GDM1 (cell line): ENCODE results near the gene LMO7.

Experiments used
- DNase-seq: peaks from one replicate; lab custom pipeline; 2025; lab: John Stamatoyannopoulos, UW

The LMO7 gene

DNA sequence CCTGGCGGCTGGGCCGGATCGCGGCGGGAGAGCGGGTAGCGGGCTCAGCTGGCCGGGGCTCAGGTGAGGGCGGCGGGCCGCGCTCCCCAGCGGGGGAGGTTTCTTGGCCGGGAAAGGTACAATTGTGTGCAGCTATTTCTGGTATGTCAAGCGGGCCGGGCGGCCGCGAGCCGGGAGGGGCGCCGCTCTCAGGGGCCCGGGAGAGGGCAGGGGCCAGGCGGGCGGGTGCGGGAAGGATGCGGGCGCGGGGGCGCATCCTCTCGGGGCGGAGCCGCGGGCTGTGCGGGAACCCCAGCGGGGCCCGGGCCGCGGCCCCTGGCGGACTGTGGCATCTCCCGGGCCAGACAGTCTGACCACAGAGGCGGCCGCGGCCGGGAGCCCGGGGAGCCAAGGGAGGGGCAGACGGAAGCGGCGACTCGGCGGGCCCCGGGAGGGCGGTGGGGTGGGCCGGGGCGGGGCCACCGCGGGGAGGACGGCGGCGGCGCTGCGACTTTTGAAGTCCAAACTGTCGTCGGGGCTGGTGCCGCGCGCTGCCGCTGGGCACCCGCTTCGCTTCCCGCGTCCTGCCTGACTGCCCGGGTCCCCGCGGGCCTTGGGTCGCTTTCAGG lies at the start of gene LMO7:
LMO7 (plus strand) TSS at position 503 of the 608 bp plus-strand sequence. CDS start 328 bp downstream, outside the sequence.
- DNase-seq = peak; percentile 54

- DNase-seq = no peak
Observed at GRCh38 chr13:75587679-75588078, 48.5 kb upstream of the LMO7 start.

- DNase-seq = no peak
Observed at GRCh38 chr13:75596657-75597182, 39.4 kb upstream of the LMO7 start.

GRCh38 chr13:75600371-75600770 lies 35.8 kb upstream of the LMO7 start:
- DNase-seq = no peak

DNA sequence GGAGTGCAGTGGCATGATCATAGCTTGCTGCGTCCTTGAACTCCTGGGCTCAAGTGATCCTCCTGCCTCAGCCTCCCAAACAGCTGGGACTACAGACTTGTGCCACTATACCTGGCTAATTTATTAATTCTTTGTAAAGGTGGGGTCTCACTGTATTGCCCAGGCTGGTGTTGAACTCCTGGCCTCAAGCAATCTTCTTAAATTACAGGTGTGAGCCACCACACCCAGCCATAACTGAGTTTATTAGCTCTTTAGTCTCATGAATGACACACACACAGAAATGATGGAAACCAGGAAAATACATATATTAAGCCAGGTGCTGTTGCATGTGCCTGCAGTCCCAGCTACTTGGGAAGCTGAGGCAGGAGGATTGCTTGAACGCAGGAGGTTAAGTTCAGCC lies 33.1 kb upstream of the LMO7 start:
- no peak for DNase-seq

- no peak for DNase-seq
Observed at GRCh38 chr13:75607447-75607846, 28.7 kb upstream of the LMO7 start.

DNA sequence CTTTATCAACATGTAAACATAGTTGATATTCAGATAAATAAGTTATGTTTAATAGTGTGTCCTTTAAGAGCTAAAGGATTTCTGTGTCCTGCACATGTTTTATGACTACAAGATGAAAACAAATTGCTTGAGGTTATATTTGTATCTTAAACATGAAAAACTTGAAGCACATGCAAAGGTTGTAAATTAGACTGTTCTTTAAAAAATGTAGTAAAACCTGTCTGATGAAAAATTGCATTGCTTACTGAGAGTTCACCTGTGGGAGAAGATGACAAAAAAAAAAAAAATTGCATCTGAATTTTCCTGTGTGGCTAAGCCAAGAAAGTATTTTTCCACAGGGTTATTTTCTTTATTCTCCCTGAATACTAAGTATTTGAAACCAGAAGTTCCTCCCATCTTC lies 25.7 kb upstream of the LMO7 start:
- DNase-seq = no peak

DNA sequence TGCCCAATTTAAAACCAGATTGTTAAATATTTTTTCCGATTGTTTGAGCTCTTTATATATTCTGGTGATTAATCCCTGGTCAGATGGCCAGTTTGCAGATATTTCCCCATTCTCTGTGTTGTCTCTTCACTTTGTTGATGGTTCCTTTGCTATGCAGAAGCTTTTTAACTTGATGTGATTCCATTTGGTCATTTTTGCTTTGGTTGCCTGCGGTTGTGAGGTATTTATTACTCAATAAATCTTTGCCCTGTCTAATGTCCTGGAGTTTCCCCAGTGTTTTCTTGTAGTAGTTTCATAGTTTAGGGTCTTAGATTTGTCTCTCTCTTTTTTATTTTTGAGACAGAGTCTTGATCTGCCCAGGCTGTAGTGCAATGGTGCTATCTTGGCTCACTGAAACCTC lies 23.8 kb upstream of the LMO7 start:
- DNase-seq = no peak

DNA sequence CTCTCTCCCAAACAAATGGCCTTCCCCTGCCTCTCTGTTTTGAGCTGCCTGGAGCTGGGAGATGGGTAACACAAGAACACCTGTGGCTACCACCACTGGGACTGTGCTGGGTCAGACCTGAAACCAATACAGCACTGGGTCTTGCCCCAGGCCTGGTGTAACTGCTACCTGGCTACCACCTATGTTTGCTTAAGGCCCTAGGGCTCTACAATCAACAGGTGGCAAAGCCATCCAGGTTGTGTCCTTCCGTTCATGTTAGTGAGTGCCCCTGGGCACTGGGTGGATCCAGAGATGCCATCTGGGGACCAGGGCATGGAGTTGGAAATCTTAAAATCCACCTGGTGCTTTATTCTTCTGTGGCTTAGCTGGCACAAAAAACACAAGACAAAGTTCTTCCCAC lies 18.9 kb upstream of the LMO7 start:
- DNase-seq = no peak

GRCh38 chr13:75618308-75618707 lies 17.8 kb upstream of the LMO7 start:
- no peak for DNase-seq

DNA sequence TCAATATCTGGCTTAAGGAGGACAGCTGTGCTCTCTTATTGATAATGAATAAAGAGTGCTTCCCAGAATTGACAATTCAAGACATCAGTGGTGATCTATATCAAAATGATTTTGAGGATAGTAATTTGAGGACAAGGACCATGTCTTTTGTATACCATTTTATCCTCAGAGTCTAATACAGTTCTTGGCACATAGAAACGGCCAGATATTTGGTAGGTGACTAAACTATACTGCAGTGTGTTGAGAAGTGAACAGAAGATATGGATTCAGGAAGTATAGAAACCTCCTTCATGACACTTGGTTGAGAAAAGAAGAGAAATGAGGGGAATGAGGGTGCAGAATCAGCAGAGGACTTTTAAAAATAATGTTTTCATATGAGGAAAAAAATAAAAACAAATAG lies 16.1 kb upstream of the LMO7 start:
- DNase-seq = no peak

DNA sequence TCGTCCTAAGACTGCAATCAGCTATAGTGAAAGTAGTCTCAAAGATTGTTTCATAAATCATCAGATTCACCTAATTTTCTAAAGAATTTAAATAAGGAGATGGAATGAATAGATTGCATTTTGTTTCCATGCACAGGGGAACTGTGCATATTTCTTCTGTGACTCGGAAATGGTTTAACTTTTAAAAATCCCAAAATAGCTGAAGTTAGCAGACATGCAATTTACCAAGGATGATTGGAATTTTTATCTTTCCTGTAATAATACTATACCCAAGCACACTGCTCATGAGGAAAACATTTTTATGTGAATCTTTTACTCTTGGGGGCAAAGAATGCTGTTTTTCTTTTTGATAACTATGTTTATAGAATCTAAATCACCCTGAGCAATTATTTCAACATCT lies 15.0 kb upstream of the LMO7 start:
- no peak for DNase-seq

DNA sequence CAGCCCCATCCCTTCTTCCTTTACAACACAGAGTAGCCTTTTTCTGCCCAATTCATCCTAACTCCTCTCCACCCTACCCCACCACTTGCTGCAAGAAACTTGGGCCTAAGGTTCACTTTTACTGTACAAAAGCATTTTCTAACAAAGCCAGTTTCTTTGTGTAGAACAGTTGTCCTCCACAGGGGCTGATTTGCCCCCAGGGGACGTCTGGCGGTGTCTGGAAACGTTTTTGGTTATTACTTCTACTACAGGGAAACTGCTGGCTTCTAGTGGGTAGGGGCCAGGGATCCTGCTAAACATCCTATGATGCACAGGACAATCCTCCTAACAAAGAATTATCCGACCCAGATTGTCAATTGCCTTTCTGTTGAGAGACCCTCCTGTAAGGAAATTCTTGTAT lies 7.3 kb upstream of the LMO7 start:
- DNase-seq = no peak

DNA sequence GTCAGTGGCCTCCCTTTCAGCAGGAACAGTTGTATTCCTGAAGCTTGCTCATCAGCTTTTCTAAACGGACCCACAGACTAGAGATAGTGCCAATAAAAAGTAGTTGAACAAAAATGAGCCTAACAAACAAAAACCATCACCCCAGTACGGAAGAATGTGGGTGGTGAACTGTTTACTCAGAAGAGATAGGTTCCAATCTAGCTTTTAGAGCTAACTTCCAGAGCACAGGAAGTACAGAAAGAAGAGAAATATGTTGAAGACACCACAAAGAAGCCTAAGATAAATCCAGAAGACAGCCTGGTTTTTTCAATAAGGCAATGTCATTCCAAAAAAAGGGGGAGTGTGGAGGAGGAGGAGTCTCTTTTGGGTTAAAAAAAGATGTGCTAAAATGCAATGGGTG lies 2.8 kb upstream of the LMO7 start:
- DNase-seq = no peak

DNA sequence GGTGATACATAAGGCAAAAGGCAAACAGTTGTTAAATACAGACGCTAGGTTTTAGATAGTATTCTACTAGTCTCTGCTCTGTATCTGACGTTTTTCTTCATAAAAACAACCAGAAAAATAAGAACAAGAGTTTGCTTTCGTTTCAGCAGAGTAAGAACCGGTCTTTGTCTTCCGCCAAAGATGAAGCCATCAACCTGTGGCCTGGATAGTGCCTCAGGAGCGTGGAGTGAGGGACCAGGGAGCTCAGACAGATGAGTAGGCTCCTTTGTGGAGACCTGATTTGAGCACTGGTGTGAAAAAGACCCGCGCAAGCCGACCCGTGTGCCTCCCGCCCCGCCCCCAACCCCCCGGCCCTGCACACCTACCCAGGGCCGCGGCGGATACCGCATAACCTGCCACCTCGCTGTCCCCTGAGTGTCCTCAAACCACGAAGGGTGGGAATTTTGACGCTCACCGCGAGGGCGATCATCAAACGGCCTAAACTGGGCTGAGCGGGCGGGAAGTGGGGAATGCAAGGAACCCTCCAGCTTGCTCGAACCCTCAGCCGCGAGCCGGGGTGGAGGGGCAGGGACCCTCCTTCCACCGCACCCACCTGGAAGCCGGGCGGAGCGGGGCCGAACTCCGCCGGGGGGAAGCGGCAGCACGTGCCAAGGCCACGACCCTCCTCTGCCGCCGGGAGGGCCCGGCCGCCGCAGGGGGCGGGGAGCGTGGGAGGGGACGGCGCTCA lies 866 bp upstream of the LMO7 start:
- DNase-seq = no peak

GRCh38 chr13:75636436-75637180 lies 478 bp downstream of the LMO7 start:
- peak; percentile 54 for DNase-seq

DNA sequence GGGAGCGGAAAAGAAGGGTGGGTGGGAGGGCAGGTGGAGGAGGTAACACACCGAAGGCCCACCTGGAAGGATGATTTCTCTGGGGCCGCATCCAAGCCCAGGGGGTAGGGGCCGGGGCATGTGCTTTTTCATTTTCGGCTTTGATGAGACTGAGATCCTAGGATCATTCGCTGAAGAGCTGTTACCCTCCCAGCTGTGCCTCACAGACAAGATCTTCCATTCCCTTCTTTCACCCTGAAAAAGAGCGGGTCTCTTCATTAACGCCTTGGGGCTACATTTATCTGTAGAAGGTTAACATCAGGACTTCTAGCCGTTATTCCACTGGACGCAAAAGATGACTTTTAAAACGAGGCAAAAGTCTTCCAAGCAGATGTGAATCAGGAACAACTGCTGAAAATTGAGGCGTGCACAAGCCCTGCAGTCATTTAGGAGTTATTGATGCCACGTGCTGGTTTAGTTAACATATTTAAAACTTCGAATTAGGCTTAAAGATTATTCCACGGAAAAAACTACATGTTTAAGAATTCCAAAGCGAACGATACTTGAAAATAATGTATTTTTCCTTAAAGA lies 1.1 kb downstream of the LMO7 start:
- no peak for DNase-seq

- no peak for DNase-seq
Observed at GRCh38 chr13:75639454-75639853, 3.3 kb downstream of the LMO7 start.

- DNase-seq = no peak
Observed at GRCh38 chr13:75641026-75641425, 4.9 kb downstream of the LMO7 start.

DNA sequence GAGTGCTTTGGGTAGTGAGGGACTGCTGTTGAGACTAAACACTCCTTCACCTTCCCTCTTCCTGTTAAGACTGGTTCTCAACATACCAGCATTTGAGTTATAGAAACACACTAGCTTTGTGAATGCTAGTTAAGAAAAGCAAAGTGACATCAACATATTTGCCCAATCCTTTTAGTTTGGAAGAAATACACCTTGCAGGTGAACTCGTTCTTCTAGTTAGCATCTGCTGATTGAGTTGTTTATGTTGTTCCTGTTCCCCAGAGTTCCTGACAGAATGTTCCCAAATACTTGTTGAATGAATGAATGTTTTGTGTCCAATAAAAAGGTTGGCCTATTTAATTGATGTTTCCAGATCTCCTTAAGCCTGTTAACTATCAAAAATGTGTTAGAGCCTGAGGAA lies 7.1 kb downstream of the LMO7 start:
- DNase-seq = no peak

DNA sequence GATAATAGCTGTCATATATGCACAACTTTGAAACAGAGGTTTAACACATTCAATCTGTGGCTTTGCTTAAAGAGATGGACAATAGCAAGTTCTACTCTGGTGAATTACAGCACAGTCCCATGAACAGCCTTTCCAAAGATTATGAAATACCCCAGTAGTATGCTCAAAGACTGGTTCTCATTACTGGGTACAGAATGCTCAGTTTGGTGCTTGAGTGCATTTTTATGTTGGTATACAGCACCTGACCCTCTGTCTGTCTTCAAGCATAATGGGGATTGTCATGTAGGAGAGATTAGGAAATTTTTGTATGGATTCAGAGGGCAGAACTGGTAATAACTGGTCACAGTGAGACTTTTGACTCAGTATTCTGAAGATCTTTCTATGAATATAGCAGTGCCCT lies 7.6 kb downstream of the LMO7 start:
- no peak for DNase-seq

- no peak for DNase-seq
Observed at GRCh38 chr13:75645141-75645540, 9.0 kb downstream of the LMO7 start.
